HG03457 (cell line): ENCODE measurements around the gene SRCAP.

Experiments
- ATAC-seq: cut with Tn5 transposase; IDR thresholded peaks from one replicate; pipeline ENCODE4 v1.9.1; 2021; ENCODE audit warnings: moderate number of reproducible peaks; ENCODE audit not compliant: unreplicated experiment

SRCAP gene

DNA sequence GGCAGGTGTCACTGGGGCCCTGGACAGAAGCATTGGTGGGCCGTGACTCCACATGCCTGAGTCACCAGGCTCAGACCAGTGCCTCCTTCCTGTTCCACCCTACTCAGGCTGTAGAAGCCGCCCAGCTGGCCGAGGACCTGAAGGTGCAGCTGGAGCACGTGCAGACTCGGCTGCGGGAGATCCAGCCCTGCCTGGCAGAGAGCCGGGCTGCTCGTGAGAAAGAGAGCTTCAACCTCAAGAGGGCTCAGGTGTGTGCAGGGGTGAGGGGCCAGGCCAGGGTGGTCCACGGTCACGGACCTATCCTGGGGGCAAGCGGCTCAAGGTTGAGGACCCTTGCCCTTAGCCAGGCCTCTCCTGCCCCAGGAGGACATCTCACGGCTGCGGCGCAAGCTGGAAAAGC is 72.8 kb downstream of the SRCAP start:
- ATAC-seq, result no peak

- ATAC-seq, result no peak
Measured at GRCh38 chr16:30773826-30774225, 74.9 kb downstream of the SRCAP start.

- no peak for ATAC-seq
Measured at GRCh38 chr16:30774367-30775130, 75.6 kb downstream of the SRCAP start.

- ATAC-seq, result no peak
Measured at GRCh38 chr16:30775131-30775391, 76.1 kb downstream of the SRCAP start.

GRCh38 chr16:30775392-30776188 is 76.6 kb downstream of the SRCAP start:
- ATAC-seq, result no peak

GRCh38 chr16:30777591-30778297 is 78.8 kb downstream of the SRCAP start:
- no peak for ATAC-seq

- no peak for ATAC-seq
Measured at GRCh38 chr16:30778549-30779244, 79.7 kb downstream of the SRCAP start.

DNA sequence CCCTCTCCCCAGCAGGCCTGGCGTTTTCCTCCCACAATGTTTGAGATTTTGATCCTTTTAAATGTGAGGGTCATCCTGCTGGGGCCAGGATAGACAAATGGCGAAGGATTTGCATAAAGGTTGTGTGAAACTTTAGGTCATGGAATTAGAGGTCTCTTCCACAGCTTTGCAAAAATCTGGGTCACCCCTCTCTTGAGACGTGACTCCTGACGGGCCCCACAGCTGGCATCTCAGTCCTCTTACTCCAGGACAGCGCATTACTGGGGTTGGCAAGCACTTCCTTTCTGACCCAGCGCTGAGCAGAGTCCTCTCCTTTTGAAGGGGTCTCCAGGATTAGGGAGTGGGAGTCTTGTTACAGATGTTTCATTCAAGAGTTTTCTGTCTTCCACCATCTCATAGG is 80.6 kb downstream of the SRCAP start:
- ATAC-seq, result no peak

DNA sequence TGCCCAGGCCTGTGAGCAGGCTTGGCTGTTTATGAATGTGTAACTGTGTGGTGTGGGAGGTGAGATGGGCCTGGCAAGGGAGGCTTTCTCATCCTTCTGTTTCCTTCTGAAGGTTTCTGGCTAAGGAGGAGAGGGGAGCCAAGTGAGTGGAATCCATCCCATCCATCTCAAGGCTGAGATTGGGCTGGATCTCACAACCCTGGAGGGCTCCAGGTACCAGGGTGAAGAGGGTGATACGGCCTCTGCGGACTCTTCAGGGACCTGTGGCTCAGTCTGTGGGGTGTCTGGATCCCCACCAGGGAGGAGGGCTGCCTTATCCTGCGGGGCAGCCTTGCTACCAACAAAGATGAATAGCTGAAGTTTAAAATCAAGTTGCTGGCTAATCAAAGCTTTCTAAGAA is 81.0 kb downstream of the SRCAP start:
- ATAC-seq, result no peak

GRCh38 chr16:30780549-30780948 is 81.6 kb downstream of the SRCAP start:
- ATAC-seq, result no peak

DNA sequence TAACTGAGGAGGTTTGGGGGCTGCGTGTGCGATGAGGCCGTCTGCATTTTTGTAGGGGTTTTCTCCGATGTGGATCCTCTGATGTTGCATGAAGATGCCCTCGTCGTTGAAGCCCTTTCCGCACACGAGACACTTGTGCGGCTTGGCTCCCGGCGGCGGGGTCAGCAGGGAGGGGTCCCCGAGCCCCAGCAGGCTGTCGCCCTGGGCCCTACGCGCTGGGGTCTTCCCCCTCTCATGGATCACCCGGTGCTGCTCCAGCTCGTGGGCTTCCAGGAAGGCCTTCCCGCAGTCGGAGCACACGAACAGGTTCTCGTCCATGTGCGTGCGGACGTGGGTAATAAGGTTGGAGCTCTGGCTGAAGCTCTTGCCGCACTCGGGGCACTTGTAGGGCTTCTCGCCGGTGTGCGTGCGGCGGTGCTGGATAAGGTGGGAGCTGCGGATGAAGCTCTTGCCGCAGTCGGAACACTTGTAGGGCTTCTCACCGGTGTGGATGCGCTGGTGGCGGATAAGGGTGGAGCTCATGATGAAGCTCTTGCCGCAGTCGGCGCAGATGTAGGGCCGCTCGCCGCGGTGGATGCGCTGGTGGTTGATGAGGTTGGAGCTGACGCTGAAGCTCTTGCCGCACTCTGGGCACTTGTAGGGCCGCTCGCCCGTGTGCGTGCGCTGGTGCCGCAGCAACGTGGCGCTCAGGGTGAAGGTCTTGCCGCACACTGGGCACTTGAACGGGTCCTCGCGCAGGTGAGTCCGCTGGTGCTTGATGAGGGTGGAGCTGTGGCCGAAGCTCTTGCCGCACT is 83.7 kb downstream of the SRCAP start:
- no peak for ATAC-seq

DNA sequence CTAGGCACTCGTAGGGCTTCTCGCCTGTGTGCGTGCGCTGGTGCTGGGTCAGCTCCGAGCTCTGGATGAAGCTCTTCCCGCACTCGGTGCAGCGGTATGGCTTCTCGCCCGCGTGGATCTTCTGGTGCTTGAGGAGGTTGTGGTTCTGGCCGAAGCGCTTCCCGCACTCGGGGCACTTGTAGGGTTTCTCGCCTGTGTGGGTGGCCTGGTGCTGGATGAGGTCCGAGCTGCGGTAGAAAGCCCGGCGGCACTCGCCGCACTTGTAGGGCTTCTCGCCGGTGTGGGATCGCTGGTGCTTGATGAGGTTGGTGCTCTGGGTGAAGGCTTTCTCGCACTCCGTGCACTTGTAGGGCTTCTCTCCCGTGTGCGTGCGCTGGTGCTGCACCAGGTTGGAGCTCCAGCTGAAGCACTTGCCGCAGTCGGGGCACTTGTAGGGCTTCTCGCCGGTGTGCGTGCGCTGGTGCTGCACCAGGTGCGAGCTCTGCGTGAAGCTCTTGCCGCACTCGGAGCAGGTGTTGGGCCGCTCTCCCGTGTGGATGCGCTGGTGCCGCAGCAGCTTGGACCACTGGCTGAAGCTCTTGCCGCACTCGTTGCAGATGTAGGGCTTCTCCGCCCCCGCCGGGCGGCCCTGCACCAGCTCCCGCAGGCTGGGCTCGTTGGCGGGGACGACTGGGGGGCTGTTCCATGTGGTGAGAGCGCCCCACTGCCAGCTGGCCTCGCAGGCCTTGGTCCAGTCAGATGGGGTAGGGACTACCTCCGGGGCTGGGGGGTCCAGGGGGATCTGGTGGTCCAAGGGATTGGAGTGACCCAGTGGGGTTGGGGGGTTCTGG is 84.5 kb downstream of the SRCAP start:
- no peak for ATAC-seq

DNA sequence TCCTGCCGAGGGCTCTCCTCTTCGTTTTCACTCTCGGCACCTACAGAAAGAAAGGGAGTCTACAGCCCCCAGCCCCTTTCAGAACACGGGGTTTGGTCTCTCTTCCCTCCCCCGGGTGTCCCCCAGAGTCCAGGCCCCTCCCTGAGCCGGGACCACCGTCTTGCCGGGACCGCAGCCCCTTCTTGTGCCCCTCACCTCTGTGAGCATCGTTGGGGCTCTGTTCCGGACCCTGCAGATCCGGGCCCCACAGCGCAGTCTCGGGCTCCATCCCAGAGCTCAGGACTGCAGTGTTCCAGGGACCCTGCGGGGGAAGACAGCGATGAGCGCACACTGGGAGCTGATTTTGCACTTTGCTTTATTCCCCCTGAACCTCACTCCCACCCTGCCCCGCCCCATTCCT is 85.2 kb downstream of the SRCAP start:
- ATAC-seq, result no peak

DNA sequence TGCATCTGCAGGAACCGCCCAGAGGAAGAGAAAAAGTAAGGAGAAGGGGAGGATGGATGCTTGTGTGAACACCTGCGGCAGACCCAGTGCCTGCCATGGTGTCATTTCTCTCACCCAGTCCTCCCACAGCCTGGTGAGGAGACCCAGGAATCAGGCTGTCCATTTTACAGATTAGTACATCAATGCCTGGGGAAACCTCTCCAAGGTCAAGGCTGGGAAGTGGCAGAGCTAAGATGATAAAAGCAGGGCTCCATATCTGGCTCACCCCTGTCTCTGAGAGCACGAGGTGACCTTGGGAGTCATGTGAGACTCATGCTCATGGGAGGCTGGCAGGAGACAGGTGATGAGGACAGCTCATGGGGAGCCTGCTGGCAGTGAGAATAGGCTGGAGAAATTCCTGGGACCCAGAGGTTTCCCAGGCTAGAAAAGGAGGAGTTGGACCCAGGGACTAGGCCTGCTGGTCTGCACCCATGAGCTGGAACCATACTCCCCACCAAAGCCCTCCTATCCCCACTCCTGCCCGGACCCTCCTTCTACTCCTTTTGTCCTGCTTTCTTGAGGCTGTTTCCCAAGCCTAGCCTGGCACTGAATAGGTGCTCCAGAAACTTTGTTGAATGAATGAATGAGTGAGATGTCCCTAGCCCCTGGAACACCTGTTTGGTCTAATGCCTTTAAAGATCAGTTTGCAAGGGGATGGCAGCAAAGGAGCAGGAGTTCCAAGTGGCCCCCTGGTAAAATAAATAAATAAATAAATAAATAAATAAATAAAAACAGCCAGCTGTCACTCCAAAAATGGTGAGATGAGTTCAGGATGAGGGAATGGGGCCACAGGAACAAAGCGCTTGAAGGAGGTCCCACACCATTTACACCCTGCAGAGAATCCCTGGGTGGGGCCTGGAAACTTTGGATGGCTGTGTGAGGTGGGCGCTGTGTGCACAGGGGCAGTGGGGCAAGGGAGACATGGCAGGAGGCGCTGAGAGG is 86.4 kb downstream of the SRCAP start:
- ATAC-seq, result no peak

- ATAC-seq, result no peak
Measured at GRCh38 chr16:30786115-30786935, 87.4 kb downstream of the SRCAP start.

- no peak for ATAC-seq
Measured at GRCh38 chr16:30786936-30787612, 88.1 kb downstream of the SRCAP start, which contains the start of gene ZNF629. Gene ZNF629, minus strand, starts transcription at chr16:30787205. Its CDS starts 2,723 bp downstream, at chr16:30784482.
